Smooth muscle cell (in vitro differentiated cells): ENCODE data around the gene SYNDIG1. TPM values are rescaled to one million over a fixed set of nuclear protein-coding genes. Genes with fewer than 3 reads are reported as not detected.

Experiments
- DNase-seq: peaks from one replicate; lab custom pipeline; 2025; ENCODE audit not compliant: unreplicated experiment; lab: John Stamatoyannopoulos, UW
- H2AFZ ChIP-seq: fragments of 200-600 bp; sonication (generic); 2 replicates; pipeline ENCODE4 v1.6.0; 2016; ENCODE audit warnings: antibody characterized with exemption, low read depth, mild to moderate bottlenecking
- H3F3A ChIP-seq: fragments of 200-600 bp; sonication (generic); 2 replicates; pipeline ENCODE4 v1.6.0; 2017; ENCODE audit warnings: antibody characterized with exemption, low read depth
- H3K27ac ChIP-seq: fragments of 200-600 bp; sonication (generic); 2 replicates; pipeline ENCODE4 v1.5.1; 2016; ENCODE audit warnings: low read depth, mild to moderate bottlenecking
- H3K27me3 ChIP-seq: fragments of 200-600 bp; sonication (generic); 2 replicates; pipeline ENCODE4 v1.6.1; 2016; ENCODE audit warnings: low read depth, mild to moderate bottlenecking
- H3K36me3 ChIP-seq: fragments of 200-600 bp; sonication (generic); 2 replicates; pipeline ENCODE4 v1.5.1; 2016; ENCODE audit warnings: low read depth
- H3K4me1 ChIP-seq: fragments of 200-600 bp; sonication (generic); 2 replicates; pipeline ENCODE4 v1.5.1; 2016; ENCODE audit warnings: low read depth
- H3K4me2 ChIP-seq: fragments of 200-600 bp; sonication (generic); 2 replicates; pipeline ENCODE4 v1.6.0; 2016; ENCODE audit warnings: mild to moderate bottlenecking
- H3K4me3 ChIP-seq: fragments of 200-600 bp; sonication (generic); 2 replicates; pipeline ENCODE4 v1.5.1; 2016; ENCODE audit warnings: mild to moderate bottlenecking
- H3K79me2 ChIP-seq: fragments of 200-600 bp; sonication (generic); 2 replicates; pipeline ENCODE4 v1.6.0; 2016; ENCODE audit warnings: low read depth, mild to moderate bottlenecking
- H3K9ac ChIP-seq: fragments of 200-600 bp; sonication (generic); 2 replicates; pipeline ENCODE4 v1.6.0; 2016; ENCODE audit warnings: low read depth
- H3K9me3 ChIP-seq: fragments of 200-600 bp; sonication (generic); replicated peaks from 2 replicates; pipeline ENCODE4 v1.5.1; 2016; ENCODE audit warnings: low read depth
- H4K20me1 ChIP-seq: fragments of 200-600 bp; sonication (generic); 2 replicates; pipeline ENCODE4 v1.6.0; 2016; ENCODE audit warnings: low read depth
- CTCF ChIP-seq: fragments of 200-600 bp; sonication (generic); IDR thresholded peaks from 2 replicates; pipeline ENCODE4 v1.5.1; 2017; ENCODE audit warnings: borderline replicate concordance, mild to moderate bottlenecking, antibody characterized with exemption; ENCODE audit not compliant: insufficient read depth, poor library complexity, severe bottlenecking
- WGBS: methylation state at CpG from one replicate; pipeline ENCODE4 v1.1.7; 2016; ENCODE audit warnings: low lambda C conversion rate; 5-methylcytosine and 5-hydroxymethylcytosine counted together
- polyA plus RNA-seq: library from polyadenylated mRNA; unstranded; fragments of >200 nt; fragmentation: Nextera tagmentation; extraction: Ambion mirVana; gene quantifications from 2 replicates; pipeline ENCODE4 v1.2.1, GENCODE V29; 2016
- total RNA-seq: library from RNA; depleted of rRNA; stranded (reverse); fragments of >200 nt; gene quantifications from 2 replicates; pipeline ENCODE4 v1.2.3, GENCODE V29; 2014

SYNDIG1 gene
- total and polyA plus RNA-seq, 2 experiments from 2014 or later, result 1.8 to 2.2 TPM

DNA sequence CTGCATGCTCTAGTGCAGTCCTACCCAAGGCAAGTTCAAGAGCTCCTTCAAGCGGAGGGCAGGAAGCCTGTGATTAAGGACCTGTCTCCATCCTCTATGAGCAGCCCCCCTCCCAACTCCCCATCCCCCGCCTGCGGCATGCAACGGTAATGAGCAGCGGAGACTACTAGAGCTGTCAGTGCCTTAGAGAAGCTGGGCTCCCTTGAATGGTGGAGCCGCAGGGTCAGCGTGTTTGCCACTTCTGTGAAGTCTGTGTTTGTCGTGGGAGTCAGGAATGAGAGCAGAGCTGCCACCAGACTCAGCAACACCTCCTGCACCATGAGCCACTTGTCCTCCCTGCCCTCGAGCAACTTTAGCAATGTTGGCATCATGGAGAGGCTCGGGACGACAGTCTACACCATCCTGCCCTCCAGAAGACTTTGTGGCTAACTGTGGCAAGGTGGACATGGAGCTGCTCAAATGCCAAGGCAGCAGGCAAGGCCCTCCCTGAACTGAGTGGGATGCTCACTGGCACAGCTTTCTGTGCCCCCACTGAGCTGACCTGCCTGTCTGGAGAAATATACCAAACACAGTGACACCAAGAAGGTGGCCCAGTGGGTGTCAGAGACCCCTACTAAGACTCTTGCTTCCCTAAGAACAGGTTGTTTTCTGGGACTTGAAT is 23.8 kb upstream of the SYNDIG1 start:
- H3K4me3 ChIP-seq, result no peak overlapping the region

GRCh38 chr20:24446811-24447210 is 22.6 kb upstream of the SYNDIG1 start:
- DNase-seq, result no peak
- Histone ChIP-seq H4K20me1 (no peaks in the 10 kb centered on the region), H3F3A (no peaks in the 10 kb centered on the region), H3K27ac (no peak overlapping the region), H3K79me2 (no peaks in the 10 kb centered on the region), H3K9ac (no peak overlapping the region), H3K4me2 (no peak overlapping the region), H3K27me3 (no peaks in the 10 kb centered on the region), H3K4me3 (no peak overlapping the region), H3K36me3 (no peaks in the 10 kb centered on the region), H2AFZ (no peak overlapping the region), H3K4me1 (no peaks in the 10 kb centered on the region), H3K9me3 (no peaks in the 10 kb centered on the region)
- 85% methylated on average over 2 of the region's 2 CpGs for WGBS
- TF ChIP-seq CTCF, result no peak

More for the DNA sequence above, 23.8 kb upstream of the SYNDIG1 start:
- no peak overlapping the region for H3K4me2 ChIP-seq
- H3K27me3 ChIP-seq, result no peaks in the 10 kb centered on the region
- no peak overlapping the region for H3K27ac ChIP-seq
- DNase-seq, result no peak
- WGBS, result 74% methylated on average over 11 of the region's 11 CpGs
- no peaks in the 10 kb centered on the region for H3K9me3 ChIP-seq
- TF ChIP-seq CTCF, result no peak
- H2AFZ ChIP-seq, result no peak overlapping the region
- H3K36me3 ChIP-seq, result no peaks in the 10 kb centered on the region
- no peaks in the 10 kb centered on the region for H3K4me1 ChIP-seq
- H4K20me1 ChIP-seq, result no peaks in the 10 kb centered on the region
- no peaks in the 10 kb centered on the region for H3K79me2 ChIP-seq
- H3K9ac ChIP-seq, result no peak overlapping the region
- H3F3A ChIP-seq, result no peaks in the 10 kb centered on the region

DNA sequence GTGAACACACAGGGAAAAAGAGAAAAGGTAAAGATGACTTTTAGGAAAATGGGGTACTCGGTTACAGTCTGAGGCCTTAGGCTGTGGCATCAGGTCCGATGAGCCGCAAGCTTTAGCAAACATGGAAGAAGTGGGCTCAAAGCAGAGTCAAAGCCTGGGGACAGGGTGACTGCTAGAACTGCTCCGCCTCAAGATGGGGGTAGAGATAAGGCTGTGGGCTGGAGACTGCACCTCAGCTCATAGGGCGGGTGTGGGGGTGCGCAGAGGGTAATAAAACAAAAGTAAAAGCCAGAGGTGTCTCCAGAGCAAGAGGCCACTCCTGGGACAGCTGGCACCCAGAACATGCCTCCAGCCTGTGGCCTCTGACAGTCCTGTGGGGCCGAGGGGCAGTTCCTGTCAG is 21.3 kb upstream of the SYNDIG1 start:
- Histone ChIP-seq H3K27ac (no peak overlapping the region), H3K79me2 (no peaks in the 10 kb centered on the region), H3K27me3 (no peaks in the 10 kb centered on the region), H3K9ac (no peak overlapping the region), H3K4me1 (no peaks in the 10 kb centered on the region), H4K20me1 (no peaks in the 10 kb centered on the region), H2AFZ (no peak overlapping the region), H3K4me2 (no peak overlapping the region), H3K9me3 (no peaks in the 10 kb centered on the region), H3F3A (no peaks in the 10 kb centered on the region), H3K4me3 (no peak overlapping the region), H3K36me3 (no peaks in the 10 kb centered on the region)
- WGBS, result 84% methylated on average over 7 of the region's 7 CpGs
- DNase-seq, result no peak
- TF ChIP-seq CTCF, result no peak

GRCh38 chr20:24449026-24449720 is 20.3 kb upstream of the SYNDIG1 start:
- Histone ChIP-seq H3K27ac (no peak overlapping the region), H3F3A (no peaks in the 10 kb centered on the region), H3K4me1 (no peaks in the 10 kb centered on the region), H3K4me3 (no peak overlapping the region), H3K36me3 (no peaks in the 10 kb centered on the region), H3K27me3 (no peaks in the 10 kb centered on the region), H3K79me2 (no peaks in the 10 kb centered on the region), H4K20me1 (no peaks in the 10 kb centered on the region), H3K9ac (no peak overlapping the region), H3K4me2 (no peak overlapping the region), H2AFZ (no peak overlapping the region), H3K9me3 (no peaks in the 10 kb centered on the region)
- no peak for TF ChIP-seq CTCF
- DNase-seq, result no peak
- 92% methylated on average over 9 of the region's 9 CpGs for WGBS
